Fibroblast of lung (primary cell): ENCODE measurements around the gene HBS1L.

Source experiments
- CTCF ChIP-seq, 2 donors: IDR thresholded peaks in 1 of 2; conservative IDR thresholded peaks in 1 of 2; 1 replicate in 1 of 2; 2 replicates in 1 of 2; pipeline ENCODE4 v1.5.1; 2011 to 2012; ENCODE audit warnings: low read length in 2 of 2, control low read depth in 1 of 2, inconsistent platforms in 1 of 2, low read depth in 1 of 2, mild to moderate bottlenecking in 1 of 2
- EZH2 ChIP-seq: IDR thresholded peaks from 2 replicates; pipeline ENCODE4 v1.5.1; 2012; ENCODE audit warnings: low read length, control low read depth, mild to moderate bottlenecking; ENCODE audit errors: missing control alignments

GRCh38 chr6:134983823-134984222 is 70.8 kb downstream of the HBS1L start:
- TF ChIP-seq CTCF (conservative IDR thresholded peaks at IDR 0.05 in 1 of 2, IDR thresholded peaks at IDR 0.05 in 1 of 2; ENCODE audit: low read depth in 1 of 2, low read length in 2 of 2) (no peak), EZH2 (no peak)
